Lower leg skin (tissue), 3 donors: ENCODE data around the gene TDRKH.

ENCODE experiments used
- POLR2A ChIP-seq, 2 donors: fragments of 450-650 bp; IDR thresholded peaks; one replicate each; pipeline ENCODE4 v1.6.1; 2016 to 2017; ENCODE audit warnings: antibody characterized with exemption in 2 of 2, mild to moderate bottlenecking in 1 of 2, moderate library complexity in 1 of 2
- TF ChIP-seq, protein P1 (sequence below), 3 donors: fragments of 450-650 bp; IDR thresholded peaks; one replicate each; pipeline ENCODE4 v1.5.1; 2016; ENCODE audit warnings: antibody characterized with exemption in 3 of 3, mild to moderate bottlenecking in 3 of 3, moderate library complexity in 2 of 3

- TF ChIP-seq, protein P1, sequence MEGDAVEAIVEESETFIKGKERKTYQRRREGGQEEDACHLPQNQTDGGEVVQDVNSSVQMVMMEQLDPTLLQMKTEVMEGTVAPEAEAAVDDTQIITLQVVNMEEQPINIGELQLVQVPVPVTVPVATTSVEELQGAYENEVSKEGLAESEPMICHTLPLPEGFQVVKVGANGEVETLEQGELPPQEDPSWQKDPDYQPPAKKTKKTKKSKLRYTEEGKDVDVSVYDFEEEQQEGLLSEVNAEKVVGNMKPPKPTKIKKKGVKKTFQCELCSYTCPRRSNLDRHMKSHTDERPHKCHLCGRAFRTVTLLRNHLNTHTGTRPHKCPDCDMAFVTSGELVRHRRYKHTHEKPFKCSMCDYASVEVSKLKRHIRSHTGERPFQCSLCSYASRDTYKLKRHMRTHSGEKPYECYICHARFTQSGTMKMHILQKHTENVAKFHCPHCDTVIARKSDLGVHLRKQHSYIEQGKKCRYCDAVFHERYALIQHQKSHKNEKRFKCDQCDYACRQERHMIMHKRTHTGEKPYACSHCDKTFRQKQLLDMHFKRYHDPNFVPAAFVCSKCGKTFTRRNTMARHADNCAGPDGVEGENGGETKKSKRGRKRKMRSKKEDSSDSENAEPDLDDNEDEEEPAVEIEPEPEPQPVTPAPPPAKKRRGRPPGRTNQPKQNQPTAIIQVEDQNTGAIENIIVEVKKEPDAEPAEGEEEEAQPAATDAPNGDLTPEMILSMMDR (IDR thresholded peaks at IDR 0.05) = no peak
- no peak for TF ChIP-seq POLR2A (IDR thresholded peaks at IDR 0.05)
Measured at GRCh38 chr1:151819976-151820623, 29.8 kb upstream of the TDRKH start.
